ENCODE data around the gene SLC7A14.

Gene SLC7A14

DNA sequence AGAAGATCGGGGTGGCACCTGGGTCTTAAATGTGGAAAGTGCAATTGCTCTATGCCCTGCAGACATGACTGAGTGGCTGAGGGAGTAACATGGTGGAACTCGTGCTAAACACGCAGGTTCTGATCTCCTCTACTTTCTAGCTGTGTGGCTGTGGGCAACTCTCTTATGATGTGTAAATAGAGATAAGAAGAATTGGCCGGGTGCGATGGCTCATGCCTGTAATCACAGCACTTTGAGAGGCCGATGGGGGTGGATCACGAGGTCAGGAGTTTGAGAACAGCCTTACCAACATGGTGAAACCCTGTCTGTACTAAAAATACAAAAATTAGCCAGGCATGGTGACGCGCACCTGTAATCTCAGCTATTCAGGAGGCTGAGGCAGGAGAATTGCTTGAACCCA is 99.5 kb downstream of the SLC7A14 start:
- no peaks in the 10 kb centered on the region for H3K27me3 ChIP-seq (ENCODE audit: insufficient read depth, low read length, poor library complexity)
- no peak overlapping the region for H3K4me2 ChIP-seq (ENCODE audit: low read length)
- H4K8ac ChIP-seq (ENCODE audit: low read depth, low read length): no peak overlapping the region
- H2BK120ac ChIP-seq (ENCODE audit: low read depth, low read length): no peak overlapping the region
- no peaks in the 10 kb centered on the region for H3K36me3 ChIP-seq (ENCODE audit: control insufficient read depth, insufficient read depth, low read length)
- H3K9ac ChIP-seq (ENCODE audit: low read length): no peak overlapping the region
- no peak overlapping the region for H3K18ac ChIP-seq (ENCODE audit: low read length)
- H2BK15ac ChIP-seq (replicated peaks; ENCODE audit: low read depth): no peak overlapping the region
- H2BK5ac ChIP-seq (ENCODE audit: low read length): no peak overlapping the region
- H3K4ac ChIP-seq (ENCODE audit: low read depth, low read length): no peak overlapping the region
- no peak overlapping the region for H3K23ac ChIP-seq (ENCODE audit: low read length)
- no peak overlapping the region for H3K27ac ChIP-seq (ENCODE audit: low read depth, low read length)
- peaks cover 3% of the 10 kb centered on the region for H3K4me1 ChIP-seq (ENCODE audit: control insufficient read depth, low read depth, low read length)
- WGBS (ENCODE audit: extremely low coverage, insufficient coverage, low lambda C conversion rate): no CpG with 5 or more reads among the region's 9 CpGs
- no peaks in the 10 kb centered on the region for H3K79me1 ChIP-seq (ENCODE audit: low read length)
- H2AK5ac ChIP-seq (ENCODE audit: low read length): no peak overlapping the region
- H4K5ac ChIP-seq (ENCODE audit: low read length): no peak overlapping the region
- no peak for DNase-seq
- H3K79me2 ChIP-seq (ENCODE audit: control insufficient read depth, insufficient read depth, low read length): no peaks in the 10 kb centered on the region
- H3K56ac ChIP-seq (ENCODE audit: low read length): no peak overlapping the region
- no peak overlapping the region for H3K4me3 ChIP-seq (ENCODE audit: low read length)

DNA sequence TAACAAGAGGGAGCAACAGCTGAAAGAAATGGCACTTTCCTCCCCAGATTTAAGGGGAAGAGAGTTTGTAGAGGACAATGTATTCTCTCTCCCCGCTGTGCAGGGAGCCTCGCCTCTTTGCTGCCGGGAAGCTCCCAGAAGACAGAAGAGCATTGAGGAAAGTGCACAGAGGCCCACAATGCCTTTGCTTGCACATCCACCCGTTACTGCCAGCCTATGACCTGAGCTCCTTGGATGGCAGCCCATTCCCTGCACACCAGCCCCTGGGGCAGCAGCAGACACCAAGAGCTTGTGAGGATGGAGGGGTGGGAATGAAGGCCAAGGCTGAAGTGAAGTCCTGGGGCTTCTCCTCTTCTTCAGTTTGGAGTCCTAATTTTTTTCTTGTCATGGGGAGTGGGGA is 100.2 kb downstream of the SLC7A14 start:
- Histone ChIP-seq H3K27ac (ENCODE audit: low read depth, low read length) (no peak overlapping the region), H3K4ac (ENCODE audit: low read depth, low read length) (no peak overlapping the region), H4K5ac (ENCODE audit: low read length) (no peak overlapping the region), H3K36me3 (ENCODE audit: control insufficient read depth, insufficient read depth, low read length) (no peaks in the 10 kb centered on the region), H3K9ac (ENCODE audit: low read length) (no peak overlapping the region), H3K79me2 (ENCODE audit: control insufficient read depth, insufficient read depth, low read length) (no peaks in the 10 kb centered on the region), H3K56ac (ENCODE audit: low read length) (no peak overlapping the region), H2AK5ac (ENCODE audit: low read length) (no peak overlapping the region), H3K23ac (ENCODE audit: low read length) (no peak overlapping the region), H2BK5ac (ENCODE audit: low read length) (no peak overlapping the region), H3K18ac (ENCODE audit: low read length) (no peak overlapping the region), H4K8ac (ENCODE audit: low read depth, low read length) (no peak overlapping the region), H2BK15ac (replicated peaks; ENCODE audit: low read depth) (no peak overlapping the region), H3K79me1 (ENCODE audit: low read length) (no peaks in the 10 kb centered on the region), H3K4me1 (ENCODE audit: control insufficient read depth, low read depth, low read length) (peaks cover 3% of the 10 kb centered on the region), H3K4me2 (ENCODE audit: low read length) (no peak overlapping the region), H2BK120ac (ENCODE audit: low read depth, low read length) (no peak overlapping the region), H3K4me3 (ENCODE audit: low read length) (no peak overlapping the region), H3K27me3 (ENCODE audit: insufficient read depth, low read length, poor library complexity) (no peaks in the 10 kb centered on the region)
- no CpG with 5 or more reads among the region's 4 CpGs for WGBS (ENCODE audit: extremely low coverage, insufficient coverage, low lambda C conversion rate)
- no peak for DNase-seq

DNA sequence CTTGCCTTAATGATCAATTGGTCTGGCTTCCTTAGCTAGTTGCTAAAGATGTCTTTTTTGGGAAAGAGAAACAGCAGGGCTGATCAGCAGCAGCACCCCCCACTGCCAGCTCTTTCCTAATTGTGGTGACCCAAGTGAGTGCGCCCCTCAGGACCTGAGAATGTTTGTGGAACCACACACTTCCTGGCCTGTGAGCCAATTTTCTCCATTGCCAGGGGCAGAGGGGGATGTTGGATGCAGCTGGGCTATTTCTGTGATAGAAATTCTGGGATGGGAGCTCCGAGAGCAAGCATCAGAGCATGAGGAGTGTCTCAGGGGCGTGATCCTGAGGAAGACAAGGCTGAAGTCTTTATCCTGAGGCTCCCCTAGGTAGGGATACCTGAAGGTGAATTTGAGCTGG is 100.6 kb downstream of the SLC7A14 start:
- H3K27ac ChIP-seq (ENCODE audit: low read depth, low read length): no peak overlapping the region

DNA sequence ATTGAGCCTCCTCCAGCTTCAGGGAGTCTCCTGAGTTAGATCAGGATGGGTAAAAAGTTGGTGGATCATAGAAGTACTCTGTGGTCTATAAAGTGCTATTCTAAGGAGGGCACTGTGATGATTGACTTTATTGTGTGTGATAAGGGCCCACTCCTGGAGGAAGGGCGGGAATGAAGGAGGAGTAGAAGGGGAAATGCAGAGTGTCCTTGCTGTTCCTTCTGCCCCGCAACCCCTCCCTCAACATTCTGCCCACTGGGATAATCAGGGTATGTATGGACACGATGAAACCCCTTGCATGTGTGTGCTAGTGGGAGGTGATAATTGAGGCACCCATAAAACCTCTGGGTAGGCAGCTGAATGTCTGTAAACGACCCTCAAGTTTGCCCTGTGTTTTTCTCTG is 101.0 kb downstream of the SLC7A14 start:
- Histone ChIP-seq H3K79me2 (ENCODE audit: control insufficient read depth, insufficient read depth, low read length) (no peaks in the 10 kb centered on the region), H3K27ac (ENCODE audit: low read depth, low read length) (no peak overlapping the region), H3K4me3 (ENCODE audit: low read length) (no peak overlapping the region), H3K4me2 (ENCODE audit: low read length) (no peak overlapping the region), H3K4me1 (ENCODE audit: control insufficient read depth, low read depth, low read length) (peaks cover 3% of the 10 kb centered on the region), H2AK5ac (ENCODE audit: low read length) (no peak overlapping the region), H2BK15ac (replicated peaks; ENCODE audit: low read depth) (no peak overlapping the region), H3K23ac (ENCODE audit: low read length) (no peak overlapping the region), H4K5ac (ENCODE audit: low read length) (no peak overlapping the region), H2BK5ac (ENCODE audit: low read length) (no peak overlapping the region), H3K18ac (ENCODE audit: low read length) (no peak overlapping the region), H2BK120ac (ENCODE audit: low read depth, low read length) (no peak overlapping the region), H3K27me3 (ENCODE audit: insufficient read depth, low read length, poor library complexity) (no peaks in the 10 kb centered on the region), H3K4ac (ENCODE audit: low read depth, low read length) (no peak overlapping the region), H4K8ac (ENCODE audit: low read depth, low read length) (no peak overlapping the region), H3K79me1 (ENCODE audit: low read length) (no peaks in the 10 kb centered on the region), H3K56ac (ENCODE audit: low read length) (no peak overlapping the region), H3K36me3 (ENCODE audit: control insufficient read depth, insufficient read depth, low read length) (no peaks in the 10 kb centered on the region), H3K9ac (ENCODE audit: low read length) (no peak overlapping the region)
- DNase-seq: no peak
- no CpG with 5 or more reads among the region's 4 CpGs for whole genome bisulfite sequencing (ENCODE audit: extremely low coverage, insufficient coverage, low lambda C conversion rate)

More for the DNA sequence above, 100.6 kb downstream of the SLC7A14 start:
- Histone ChIP-seq H3K4ac (ENCODE audit: low read depth, low read length) (no peak overlapping the region), H2BK5ac (ENCODE audit: low read length) (no peak overlapping the region), H3K4me2 (ENCODE audit: low read length) (no peak overlapping the region), H3K56ac (ENCODE audit: low read length) (no peak overlapping the region), H3K9ac (ENCODE audit: low read length) (no peak overlapping the region), H2BK120ac (ENCODE audit: low read depth, low read length) (no peak overlapping the region), H4K8ac (ENCODE audit: low read depth, low read length) (no peak overlapping the region), H3K79me1 (ENCODE audit: low read length) (no peaks in the 10 kb centered on the region), H3K27me3 (ENCODE audit: insufficient read depth, low read length, poor library complexity) (no peaks in the 10 kb centered on the region), H2BK15ac (replicated peaks; ENCODE audit: low read depth) (no peak overlapping the region), H2AK5ac (ENCODE audit: low read length) (no peak overlapping the region), H3K4me3 (ENCODE audit: low read length) (no peak overlapping the region), H3K4me1 (ENCODE audit: control insufficient read depth, low read depth, low read length) (peaks cover 3% of the 10 kb centered on the region), H4K5ac (ENCODE audit: low read length) (no peak overlapping the region), H3K79me2 (ENCODE audit: control insufficient read depth, insufficient read depth, low read length) (no peaks in the 10 kb centered on the region), H3K36me3 (ENCODE audit: control insufficient read depth, insufficient read depth, low read length) (no peaks in the 10 kb centered on the region), H3K18ac (ENCODE audit: low read length) (no peak overlapping the region), H3K23ac (ENCODE audit: low read length) (no peak overlapping the region)
- WGBS (ENCODE audit: extremely low coverage, insufficient coverage, low lambda C conversion rate): no CpG with 5 or more reads among the region's 3 CpGs
- DNase-seq: no peak

DNA sequence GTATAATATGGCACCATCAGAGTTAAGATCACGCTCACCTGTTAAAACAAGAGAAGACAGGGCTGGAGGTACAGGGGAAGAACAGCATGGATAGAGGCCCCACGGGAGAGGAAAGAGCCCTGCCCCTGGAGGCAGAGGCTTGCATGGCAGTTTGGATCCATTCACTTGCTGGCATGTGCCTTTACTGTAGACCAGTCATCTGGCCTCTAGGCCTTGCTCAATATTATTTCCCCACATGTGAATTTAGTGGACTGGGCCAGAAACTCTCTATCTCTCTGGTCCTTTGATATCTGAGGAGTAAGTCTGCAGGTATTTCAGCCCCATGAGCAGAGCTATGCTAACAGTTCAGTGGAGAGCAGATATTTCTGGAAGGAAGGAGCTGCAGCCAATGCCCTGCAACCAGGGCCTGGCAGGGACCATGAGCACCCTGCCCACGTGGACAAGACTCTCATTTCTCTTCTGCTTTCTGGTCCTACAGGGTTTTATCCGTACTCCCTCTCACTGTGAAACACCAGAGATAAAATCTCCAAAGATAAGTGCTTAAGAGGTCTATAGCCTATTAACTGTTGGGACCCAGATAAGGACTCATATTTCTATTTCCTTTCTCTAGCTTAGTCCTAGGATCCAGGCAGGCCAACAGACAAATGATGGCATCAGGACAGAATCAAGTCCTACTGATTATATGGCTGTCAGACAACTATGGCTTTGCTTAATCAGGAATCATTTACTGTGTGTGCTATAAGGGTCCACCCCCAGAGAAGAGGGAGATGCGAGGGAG is 102.2 kb downstream of the SLC7A14 start:
- Histone ChIP-seq H4K8ac (ENCODE audit: low read depth, low read length) (no peak overlapping the region), H3K27me3 (ENCODE audit: insufficient read depth, low read length, poor library complexity) (no peaks in the 10 kb centered on the region), H3K18ac (ENCODE audit: low read length) (no peak overlapping the region), H3K23ac (ENCODE audit: low read length) (no peak overlapping the region), H3K4ac (ENCODE audit: low read depth, low read length) (no peak overlapping the region), H2AK5ac (ENCODE audit: low read length) (no peak overlapping the region), H2BK5ac (ENCODE audit: low read length) (no peak overlapping the region), H3K79me2 (ENCODE audit: control insufficient read depth, insufficient read depth, low read length) (no peaks in the 10 kb centered on the region), H3K4me1 (ENCODE audit: control insufficient read depth, low read depth, low read length) (peaks cover 3% of the 10 kb centered on the region), H2BK15ac (replicated peaks; ENCODE audit: low read depth) (no peak overlapping the region), H4K5ac (ENCODE audit: low read length) (no peak overlapping the region), H2BK120ac (ENCODE audit: low read depth, low read length) (no peak overlapping the region), H3K4me2 (ENCODE audit: low read length) (no peak overlapping the region), H3K56ac (ENCODE audit: low read length) (no peak overlapping the region), H3K9ac (ENCODE audit: low read length) (no peak overlapping the region), H3K4me3 (ENCODE audit: low read length) (no peak overlapping the region), H3K79me1 (ENCODE audit: low read length) (no peaks in the 10 kb centered on the region), H3K36me3 (ENCODE audit: control insufficient read depth, insufficient read depth, low read length) (no peaks in the 10 kb centered on the region), H3K27ac (ENCODE audit: low read depth, low read length) (no peak overlapping the region)
- DNase-seq: peak; percentile 40
- WGBS (ENCODE audit: extremely low coverage, insufficient coverage, low lambda C conversion rate): no CpG with 5 or more reads among the region's 5 CpGs

DNA sequence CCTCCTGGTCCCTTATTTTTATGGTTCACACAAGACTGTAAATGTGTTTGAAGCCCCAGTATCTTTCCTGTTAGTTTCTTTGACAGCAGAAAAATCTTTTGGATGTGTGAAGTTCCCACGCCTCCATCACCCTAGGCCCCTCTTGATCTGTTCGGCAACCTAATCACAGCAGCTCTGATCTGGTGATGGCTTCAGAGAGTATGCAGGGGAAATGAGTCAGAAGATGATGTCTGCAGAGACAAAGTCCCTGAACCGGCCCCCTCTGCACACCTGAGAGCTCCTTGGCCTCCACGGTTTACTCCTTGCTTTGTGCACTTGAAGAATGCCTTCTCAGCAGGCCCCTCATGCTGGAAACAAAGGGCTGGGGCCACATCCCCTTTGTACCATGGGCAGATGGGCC is 103.7 kb downstream of the SLC7A14 start:
- Histone ChIP-seq H4K5ac (ENCODE audit: low read length) (no peak overlapping the region), H3K4ac (ENCODE audit: low read depth, low read length) (no peak overlapping the region), H3K79me1 (ENCODE audit: low read length) (no peaks in the 10 kb centered on the region), H3K18ac (ENCODE audit: low read length) (no peak overlapping the region), H3K9ac (ENCODE audit: low read length) (no peak overlapping the region), H3K36me3 (ENCODE audit: control insufficient read depth, insufficient read depth, low read length) (no peaks in the 10 kb centered on the region), H2AK5ac (ENCODE audit: low read length) (no peak overlapping the region), H2BK120ac (ENCODE audit: low read depth, low read length) (no peak overlapping the region), H3K56ac (ENCODE audit: low read length) (no peak overlapping the region), H3K27ac (ENCODE audit: low read depth, low read length) (no peak overlapping the region), H2BK5ac (ENCODE audit: low read length) (no peak overlapping the region), H3K27me3 (ENCODE audit: insufficient read depth, low read length, poor library complexity) (no peaks in the 10 kb centered on the region), H2BK15ac (replicated peaks; ENCODE audit: low read depth) (no peak overlapping the region), H3K79me2 (ENCODE audit: control insufficient read depth, insufficient read depth, low read length) (no peaks in the 10 kb centered on the region), H4K8ac (ENCODE audit: low read depth, low read length) (no peak overlapping the region), H3K4me3 (ENCODE audit: low read length) (no peak overlapping the region), H3K23ac (ENCODE audit: low read length) (no peak overlapping the region), H3K4me1 (ENCODE audit: control insufficient read depth, low read depth, low read length) (peaks cover 3% of the 10 kb centered on the region), H3K4me2 (ENCODE audit: low read length) (no peak overlapping the region)
- DNase-seq: no peak
- WGBS (ENCODE audit: extremely low coverage, insufficient coverage, low lambda C conversion rate): no CpG with 5 or more reads among the region's 4 CpGs
